GM21723 (cell line): Measurements from ENCODE around the gene GBX1.

Source experiments
- ATAC-seq: cut with Tn5 transposase; IDR thresholded peaks from one replicate; pipeline ENCODE4 v1.9.1; 2021; ENCODE audit warnings: mild to moderate bottlenecking, moderate library complexity; ENCODE audit not compliant: unreplicated experiment

The GBX1 gene

DNA sequence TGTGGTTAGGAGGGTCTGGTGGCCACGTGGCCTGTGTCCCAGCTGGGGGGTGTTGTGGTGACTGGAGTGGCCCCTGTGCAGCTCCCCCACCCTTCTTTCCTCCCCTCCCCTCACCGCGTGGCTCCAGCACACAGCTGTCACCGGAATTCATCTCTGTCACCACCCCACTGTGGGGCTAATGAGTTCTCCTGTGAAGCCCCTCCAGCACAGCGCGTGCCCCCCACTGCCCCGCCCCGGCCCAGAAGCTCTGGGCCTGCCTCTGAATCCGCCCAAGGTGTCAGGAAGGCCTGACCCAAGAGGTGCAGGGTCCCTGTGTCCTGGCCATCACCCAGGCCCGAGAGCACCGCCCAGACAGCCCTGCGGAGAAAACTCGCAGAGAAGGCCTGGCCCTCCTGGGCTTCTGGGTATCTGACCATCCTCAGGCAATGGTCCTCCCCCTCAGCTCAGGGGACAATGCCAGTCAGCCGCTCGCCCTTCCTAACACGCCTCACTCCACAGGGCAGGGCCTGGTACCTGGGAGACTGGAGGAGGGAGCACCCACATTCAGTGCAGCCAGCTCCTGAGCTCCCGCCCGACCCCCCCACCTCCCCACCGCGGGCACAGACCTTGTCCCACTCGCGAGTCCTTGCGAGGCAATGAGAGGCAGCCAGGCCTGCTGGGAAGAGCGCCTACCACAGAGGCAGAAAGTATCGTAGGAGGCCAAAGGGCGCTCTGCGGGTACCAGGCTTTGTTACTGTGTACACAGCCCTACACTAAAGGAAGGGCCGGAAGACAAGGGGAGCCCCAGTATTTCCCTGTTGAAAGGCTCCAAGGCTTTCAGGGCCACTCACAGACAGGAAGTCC, 38.2 kb downstream of the GBX1 start:
- ATAC-seq = no peak

DNA sequence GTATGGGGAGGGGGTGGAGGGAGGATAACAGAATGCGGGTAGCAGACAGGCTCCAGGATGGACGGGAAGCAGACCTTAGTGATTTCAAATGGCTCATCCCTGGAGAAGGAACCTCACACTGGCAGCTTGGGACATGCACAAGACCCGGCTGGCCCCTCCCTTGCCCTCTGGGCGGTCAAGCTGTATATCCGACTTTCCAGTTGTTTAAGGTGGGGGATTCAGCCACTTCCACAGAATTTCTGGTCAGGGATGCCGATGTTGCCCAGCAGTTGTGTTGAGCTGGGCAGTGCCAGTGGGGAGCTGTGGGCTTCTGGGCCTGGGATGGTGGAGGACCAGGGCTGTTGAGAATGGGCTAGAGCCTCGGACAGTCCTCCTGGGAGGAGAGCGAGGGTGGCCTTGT, 38.8 kb downstream of the GBX1 start:
- no peak for ATAC-seq

DNA sequence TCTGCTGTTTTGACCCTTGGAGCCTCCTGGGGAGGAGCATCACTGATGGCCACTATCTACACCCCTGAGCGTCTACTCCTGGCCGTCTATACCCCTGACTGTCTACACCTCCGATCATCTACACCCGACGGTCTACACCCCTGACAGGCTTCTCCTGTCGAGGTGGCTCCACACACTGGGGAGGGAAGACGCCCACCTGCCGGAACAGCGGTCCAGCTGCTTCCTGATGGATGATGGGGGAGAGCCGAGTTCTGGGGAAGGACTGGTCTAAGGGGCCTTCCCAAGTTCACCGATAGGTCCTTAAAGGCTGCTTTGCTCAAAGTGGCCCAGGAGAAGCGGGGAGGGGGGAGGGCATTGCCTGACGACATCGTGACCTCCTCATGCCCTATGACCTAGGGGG, 39.4 kb downstream of the GBX1 start:
- no peak for ATAC-seq

DNA sequence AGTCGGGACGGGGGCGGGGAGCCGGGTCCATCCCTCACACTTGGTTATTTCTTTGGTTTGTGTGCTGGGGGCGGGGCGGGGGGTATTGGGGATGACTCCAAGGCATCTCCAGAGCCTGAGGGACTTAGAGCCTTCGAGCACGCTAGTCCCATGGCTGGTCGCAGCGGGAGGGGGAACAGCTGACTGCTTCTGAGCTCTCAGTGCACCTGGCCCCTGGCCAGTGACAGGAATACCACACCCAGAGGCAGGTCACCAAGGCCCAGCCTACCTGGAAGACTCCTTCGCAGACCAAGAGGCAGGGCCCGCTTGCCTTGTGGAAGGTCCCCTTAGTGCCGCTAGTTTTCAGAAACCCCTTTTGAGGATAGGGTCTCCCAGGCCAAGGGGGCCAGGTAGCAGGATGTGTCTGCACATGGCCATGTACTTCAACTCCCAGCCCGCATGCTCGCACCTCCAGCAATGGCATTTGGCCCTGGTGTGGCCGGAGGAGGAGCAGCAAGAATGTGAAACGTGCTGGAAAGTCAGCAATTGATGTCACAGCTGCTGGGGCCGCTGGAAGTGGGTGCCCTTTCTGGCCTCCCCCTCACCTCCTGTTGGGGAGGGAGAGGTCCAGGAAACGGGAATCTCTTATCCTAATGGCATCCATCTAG, 40.9 kb downstream of the GBX1 start:
- ATAC-seq = no peak

DNA sequence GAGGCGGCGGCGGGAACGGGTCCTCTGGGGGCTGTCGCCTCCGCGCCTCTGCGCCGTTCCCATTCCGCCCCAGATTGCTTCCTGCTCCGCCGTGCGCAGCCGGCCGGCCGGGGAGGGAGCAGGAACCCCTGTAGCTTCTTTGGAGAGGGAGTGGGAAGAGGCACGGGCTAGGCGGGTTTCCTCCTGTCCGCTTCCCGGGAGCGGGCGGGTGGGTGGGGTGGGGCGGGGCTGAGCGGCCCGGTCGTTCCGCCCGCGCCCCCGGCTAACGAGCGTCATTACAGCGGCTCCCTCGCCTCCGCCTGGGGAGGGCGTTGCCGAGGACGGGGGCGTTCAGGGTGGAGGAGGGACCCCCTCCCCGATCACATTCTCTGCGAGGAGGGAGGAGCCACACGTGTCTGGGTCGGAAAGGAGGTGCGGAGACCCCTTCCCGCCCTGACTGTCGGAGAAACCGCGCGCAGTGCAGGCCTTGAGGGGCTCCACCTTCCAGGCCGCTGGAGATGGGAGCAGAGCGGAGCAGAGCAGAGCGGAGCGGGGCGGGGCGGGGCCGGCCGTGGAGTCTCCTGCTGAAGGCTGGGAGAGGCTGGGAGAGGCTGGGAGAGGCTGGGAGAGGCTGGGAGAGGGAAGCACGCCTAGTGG, 41.5 kb downstream of the GBX1 start:
- no peak for ATAC-seq

DNA sequence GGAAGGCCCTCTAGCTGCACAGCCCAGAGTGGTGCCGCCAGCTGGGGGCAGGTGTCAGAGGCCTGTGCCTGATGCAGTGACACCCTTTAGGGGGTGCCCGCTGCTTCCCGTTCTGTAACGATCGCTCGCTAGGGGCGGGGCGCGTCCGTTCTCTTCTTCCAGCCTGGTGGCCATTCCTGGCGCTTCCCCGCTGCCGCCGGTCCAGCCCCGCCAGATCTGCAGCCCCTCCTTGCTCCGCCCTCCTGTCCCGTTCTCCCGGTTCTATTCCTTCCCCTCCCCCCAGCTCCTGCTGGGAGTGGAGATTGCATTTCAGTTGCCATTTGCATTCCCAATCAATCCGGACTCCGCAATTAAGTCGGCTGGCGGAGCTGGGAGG, 42.0 kb downstream of the GBX1 start:
- no peak for ATAC-seq

DNA sequence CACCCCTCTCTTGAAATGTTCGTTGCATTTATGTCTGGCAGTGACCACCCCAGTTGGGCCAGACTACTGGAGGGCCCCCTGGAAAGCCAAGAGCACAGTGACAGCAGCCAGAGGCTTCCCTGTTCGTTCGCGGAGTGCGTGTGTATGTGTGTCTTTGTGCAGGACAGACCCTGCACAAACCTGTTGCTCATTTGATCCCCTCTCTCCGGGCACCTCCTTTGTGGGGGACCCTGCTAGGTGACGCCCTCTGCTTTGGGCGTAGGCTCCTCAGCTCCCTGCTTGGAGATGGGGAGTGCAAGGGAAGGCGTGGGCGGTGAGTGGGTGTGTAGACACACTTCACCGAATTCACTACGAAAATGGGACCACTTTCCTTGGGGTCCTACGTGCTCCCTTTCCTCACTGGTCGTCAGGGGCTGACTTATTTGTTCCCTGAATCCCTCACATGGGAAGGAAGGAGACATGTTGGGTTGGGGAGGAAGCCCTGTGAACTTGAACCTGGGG, 42.5 kb downstream of the GBX1 start:
- ATAC-seq = no peak

DNA sequence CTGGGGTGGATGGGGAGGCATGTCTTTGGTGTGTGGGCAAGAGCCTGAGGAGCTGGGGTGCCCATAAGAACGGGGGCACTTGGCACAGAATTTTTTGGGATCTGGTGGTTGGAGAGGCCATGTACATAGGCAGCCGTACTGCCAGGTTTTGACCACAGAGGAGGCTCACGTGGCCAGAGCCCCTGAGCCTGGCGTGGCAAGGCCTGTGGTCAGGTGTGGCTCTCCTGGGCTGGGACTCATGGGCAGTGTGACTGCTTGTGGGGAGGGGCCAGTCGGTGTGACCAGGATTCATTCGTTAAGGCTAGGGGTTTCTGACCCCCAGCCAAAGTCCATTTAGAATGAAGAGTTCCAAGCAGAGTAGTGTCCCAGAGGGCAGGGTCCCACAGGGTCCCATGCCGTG, 43.0 kb downstream of the GBX1 start:
- ATAC-seq = no peak

DNA sequence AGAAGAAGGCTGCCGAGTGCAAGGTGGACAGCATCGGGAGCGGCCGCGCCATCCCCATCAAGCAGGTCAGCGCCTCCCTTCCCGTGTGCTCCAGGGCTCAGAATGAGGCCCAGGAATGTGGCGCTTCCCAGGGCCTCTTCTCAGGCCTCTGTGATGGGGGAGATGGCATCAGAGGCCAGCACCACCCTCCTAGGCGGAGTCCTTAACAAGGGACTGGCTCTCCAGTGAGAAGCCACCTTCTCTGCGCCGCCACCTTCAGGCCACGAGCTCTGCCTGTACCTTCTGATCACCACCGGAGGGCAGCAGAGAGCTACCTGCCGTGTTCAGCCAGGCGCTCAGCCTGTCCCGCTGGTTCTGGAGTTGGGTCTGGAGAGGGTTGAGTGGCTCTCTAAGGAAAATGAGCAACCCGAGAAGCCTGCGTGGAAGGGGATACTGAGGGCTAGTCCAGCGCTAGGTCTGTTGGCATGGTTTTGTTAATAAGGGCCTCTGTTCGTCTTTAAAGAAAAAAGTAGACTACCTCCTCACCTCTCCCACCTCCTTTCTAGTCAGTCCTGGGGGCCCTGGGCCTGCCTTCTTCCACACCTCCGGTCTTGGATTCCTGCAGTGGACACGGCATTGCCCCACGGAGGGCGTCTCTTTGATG, 43.6 kb downstream of the GBX1 start:
- ATAC-seq = peak; percentile 90

DNA sequence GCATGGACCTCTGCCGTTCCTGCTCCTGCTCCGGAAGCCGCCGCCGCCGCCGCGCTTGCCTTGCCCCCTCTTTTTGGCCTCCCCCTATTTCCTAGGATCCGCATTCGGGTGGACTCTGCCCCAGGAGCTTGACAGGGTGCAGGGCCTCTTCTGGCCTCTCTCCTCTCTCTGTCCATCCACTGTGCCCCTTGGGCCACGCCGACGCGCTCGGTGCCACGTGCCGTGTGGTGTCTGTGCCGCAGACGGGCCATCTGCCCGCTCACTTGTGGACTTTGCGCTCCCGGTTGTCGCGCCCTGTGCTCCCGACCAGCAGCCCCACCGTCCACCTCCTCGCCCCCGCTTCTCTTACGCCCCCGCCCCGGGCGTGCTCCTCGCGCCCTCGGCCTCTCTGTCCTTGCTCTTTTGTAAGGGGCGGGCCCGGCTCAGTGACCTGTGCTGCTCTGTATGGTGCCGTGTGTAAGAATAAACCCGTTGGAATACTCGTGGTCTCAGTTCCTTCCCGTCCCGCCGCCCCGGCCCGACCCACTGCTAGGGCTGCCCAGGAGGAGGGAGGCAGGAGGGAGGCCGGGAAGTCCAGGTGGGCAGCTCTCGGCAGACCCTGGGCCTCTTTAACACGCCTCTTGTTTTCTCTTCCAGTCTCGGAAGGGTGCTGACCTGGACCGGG, 44.2 kb downstream of the GBX1 start:
- ATAC-seq = no peak

DNA sequence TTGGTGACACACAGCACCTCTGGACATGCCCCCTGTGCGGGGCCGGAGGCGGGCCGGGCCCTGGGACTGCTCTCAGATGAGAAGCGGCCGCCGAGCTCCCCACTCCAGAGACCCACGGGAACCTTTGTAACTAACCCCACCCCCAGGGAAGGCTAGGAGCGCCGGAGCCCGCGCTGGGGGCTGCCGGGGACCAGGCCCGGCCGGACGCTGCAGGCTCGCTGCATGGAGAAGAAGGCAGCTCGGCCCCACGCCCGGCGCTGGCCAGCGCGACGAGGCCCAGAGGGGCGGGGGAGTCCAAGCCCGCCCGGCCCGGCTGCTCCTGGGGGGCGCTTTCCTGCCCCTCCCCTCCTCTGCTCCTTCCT, 44.7 kb downstream of the GBX1 start:
- ATAC-seq = no peak

DNA sequence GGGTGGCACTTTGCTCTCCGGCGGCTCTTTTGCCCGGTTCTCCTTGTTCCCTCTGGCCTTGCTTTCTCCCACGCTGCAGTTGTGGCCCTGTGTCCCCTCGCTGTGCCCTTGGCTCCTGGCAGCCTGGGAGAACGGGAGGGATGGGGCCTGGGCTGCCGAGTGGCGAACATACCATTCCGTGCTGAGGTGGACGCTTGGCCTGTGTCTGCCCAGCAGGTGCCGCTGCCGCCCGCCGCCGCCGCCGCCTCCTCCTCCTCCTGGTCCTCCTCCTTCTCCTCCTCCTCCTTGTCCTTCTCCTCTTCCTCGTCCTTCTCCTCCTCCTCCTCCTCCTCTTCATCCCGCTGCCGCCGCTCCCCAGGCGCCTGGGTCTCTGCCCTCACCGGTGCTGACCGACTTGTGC, 45.2 kb downstream of the GBX1 start:
- no peak for ATAC-seq

DNA sequence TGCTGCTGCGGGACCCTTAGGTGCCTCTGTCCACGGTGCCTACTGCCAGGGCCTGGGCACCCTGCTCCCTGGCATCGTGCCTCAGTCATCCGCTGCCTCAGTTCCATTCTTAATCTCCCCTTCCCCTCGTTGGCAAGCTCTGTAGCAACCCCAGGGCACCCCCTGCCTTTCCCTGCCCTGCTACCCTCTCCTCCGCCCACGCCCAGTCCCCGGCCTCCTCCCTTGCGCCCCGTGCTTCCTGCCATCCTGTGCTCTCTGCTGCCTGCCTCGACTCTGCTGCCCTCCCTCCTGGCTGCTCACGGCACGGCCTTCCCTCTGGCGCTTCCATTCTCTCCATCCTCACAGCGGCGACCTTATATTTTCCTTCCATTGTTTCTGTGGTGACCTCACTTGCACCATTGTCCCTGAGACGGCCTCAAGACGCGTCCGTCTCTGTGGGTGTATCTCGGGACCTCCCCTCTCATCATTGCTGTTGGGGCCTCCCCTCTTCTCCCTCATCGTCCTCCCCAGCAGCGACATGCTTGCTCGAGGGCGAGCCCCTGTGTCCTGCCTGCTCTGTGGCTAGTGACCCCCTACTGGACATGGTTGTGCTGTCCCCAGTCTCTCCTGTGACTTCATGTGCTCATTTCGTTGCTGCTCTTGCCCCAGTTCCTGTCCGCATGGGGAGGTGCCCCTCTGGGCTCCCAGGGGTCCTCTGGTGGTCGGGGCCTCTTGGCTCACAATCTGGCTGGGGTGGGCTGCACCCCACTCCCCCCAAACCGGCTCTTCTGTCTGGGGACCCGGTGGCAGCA, 45.9 kb downstream of the GBX1 start:
- ATAC-seq = no peak

DNA sequence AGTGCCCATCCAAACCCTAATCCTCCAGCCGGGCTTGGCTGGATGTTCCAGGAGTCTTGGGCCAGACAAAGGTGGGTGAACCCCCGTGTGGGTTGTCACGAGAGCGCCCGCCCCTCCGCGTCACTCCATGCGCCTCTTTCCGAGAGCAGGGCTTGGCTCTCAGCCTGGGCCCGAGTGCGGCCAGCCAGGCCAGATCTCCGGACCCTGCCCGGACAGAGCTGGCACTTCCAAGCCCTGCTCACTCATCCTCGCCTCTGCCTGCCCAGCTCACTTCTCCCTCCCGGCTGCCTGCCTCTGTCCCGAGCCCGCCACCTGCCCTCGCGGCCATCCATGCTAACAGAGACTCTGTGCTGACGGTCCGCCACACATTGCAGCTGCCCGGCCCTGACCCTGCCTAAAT, 46.6 kb downstream of the GBX1 start:
- ATAC-seq = no peak

DNA sequence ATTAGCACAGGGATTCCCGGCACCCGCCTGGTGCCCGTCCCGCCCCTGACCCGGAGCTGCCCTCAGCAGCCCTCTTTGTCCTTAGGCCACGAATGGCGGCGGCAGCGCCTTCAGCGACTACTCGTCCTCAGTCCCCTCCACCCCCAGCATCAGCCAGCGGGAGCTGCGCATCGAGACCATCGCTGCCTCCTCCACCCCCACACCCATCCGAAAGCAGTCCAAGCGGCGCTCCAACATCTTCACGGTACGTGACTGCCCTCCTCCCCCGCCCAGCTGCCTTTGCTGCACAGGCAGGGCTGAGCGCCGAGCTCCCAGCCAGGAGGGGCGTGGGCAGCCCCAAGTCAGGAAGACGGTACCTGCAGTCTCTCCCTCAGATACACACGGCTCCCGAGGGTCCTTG, 47.6 kb downstream of the GBX1 start:
- no peak for ATAC-seq

DNA sequence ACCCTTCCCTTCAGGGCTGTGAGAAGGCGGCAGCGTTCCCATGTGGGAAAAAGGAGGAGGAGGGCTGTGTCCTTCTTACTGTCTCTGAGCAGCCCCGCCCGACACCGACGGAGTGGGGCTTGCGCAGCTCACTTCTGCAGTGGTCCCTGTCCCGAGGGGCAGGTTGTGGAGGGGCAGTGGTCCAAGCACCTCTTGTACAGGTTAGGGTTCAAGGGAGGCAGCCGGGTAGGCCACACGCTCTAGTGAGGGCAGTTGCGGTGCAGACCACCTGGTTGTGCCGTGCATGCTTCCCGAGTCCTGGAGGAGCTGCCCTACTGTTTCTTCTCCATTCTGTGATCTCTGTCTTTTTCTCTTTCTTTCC, 48.5 kb downstream of the GBX1 start:
- no peak for ATAC-seq

DNA sequence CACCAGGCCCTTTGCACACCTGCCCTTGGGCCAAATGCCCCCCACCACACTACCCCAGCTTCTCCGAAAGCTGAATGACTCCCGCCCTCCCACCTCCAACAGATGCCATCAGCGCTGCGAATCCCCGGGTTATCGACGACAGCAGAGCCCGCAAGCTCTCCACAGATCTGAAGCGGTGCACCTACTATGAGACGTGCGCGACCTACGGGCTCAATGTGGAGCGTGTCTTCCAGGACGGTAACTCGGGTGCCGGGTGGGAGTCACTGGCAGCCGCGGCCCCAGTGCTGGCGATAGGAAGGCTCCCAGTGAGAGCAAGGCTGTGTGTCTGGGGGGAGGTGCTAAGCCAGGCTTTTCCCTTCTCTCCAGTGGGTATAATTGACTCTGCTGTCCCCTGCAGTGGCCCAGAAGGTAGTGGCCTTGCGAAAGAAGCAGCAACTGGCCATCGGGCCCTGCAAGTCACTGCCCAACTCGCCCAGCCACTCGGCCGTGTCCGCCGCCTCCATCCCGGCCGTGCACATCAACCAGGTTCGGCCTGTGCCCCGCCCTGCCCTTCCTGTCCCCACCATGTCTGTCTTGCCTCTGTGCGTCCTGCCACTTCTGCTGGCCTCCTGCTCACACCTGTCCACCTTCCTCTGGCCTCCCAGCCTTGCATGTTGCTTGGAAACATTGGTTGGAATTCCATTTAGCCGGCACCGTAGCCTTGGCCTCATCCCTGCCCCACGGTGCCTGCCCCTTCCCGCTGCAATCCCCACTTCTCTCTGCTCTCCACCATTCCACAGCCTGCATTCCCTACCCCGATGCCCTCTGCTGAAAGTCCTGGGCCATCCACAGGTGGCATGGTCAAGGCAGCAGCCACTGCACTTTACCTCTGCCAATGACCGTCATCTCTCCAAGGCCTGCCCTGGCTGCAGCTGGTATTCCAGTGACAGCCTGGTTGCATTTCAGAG, 49.1 kb downstream of the GBX1 start:
- no peak for ATAC-seq

DNA sequence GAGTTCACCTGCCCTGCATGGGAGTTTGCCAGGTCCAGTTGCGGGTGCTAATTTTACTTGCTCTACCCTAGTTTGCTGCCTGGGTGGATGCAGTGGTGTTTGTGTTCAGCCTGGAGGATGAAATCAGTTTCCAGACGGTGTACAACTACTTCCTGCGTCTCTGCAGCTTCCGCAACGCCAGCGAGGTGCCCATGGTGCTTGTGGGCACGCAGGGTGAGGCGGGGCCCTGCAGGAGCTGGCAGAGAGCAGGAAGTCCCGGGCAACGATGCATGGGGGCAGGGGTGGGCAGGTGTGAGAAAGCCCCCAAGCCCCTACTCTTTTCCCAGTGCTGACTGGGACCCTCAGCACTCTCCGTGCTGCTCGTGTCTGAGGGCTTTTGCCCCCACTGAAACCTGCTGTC, 49.9 kb downstream of the GBX1 start:
- ATAC-seq = no peak
